ENCODE results near the gene SGIP1.
"Not testable (repeated sequence)": the region's sequence is repeated elsewhere in the genome, so short reads cannot be mapped to it uniquely, and the experiment has no call there.

Gene SGIP1

DNA sequence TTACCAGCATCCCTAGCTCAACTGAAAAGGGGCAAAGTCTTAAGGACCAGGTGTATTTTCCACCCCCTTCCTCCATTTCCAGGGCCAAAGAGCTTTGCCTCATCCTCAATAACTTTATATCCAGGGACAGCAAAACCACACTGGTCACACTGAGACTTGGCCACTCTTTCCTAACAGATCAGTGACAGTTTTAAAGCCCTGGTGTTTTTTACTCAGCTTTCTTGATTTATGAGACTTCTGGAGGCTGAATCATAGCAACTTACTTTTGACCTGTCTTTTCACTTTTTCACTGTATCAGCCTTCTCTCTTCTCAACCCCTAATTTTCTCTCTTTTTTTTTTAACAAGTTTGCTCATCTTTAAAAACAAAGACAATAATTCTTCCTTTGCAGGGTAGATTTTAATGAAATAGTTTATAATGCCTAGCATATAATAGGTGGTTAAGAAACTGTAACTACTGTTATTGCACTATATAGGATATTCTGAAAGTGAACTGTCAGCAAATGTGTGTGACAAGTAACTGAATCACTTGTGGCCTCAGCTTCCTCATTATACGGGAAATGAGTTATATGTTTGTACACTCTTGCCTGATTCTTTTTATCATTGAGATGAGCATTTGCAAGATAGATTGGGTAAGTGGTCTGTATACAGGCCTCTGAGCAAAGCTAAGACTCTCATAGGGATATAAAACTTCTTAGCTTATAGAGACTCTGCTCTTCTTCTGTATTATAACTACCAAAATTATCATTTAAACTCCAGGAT lies 198.6 kb downstream of the SGIP1 start:
- DNase-seq = no peak

DNA sequence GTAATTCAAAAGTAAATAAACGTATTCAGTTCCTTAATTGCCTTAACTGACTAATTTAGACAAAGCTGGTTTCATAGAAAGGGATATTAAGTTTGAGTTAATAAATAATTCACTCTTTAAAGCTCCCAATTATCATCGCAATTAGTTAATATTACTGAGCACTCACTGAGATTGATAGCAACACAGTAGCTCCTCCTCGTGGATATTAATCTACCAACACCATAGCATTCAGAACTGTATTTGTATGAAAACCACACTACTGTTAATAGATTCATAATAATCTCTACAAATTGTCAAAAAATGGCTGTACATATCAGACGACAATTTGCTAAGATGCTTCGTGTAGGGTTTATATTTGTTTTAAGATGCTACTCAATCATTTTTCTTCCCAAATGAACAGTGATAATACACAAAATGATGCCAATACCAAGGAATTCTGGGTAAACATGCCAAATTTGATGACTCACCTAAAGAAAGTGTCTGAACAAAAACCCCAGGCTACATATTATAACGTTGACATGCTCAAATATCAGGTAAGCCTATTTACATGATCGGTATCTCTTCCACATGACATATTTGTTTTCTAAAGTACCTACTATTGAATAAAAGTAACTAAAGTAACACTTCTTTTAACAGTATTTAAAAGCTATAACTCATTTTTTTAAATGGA lies 199.5 kb downstream of the SGIP1 start:
- no peak for DNase-seq

DNA sequence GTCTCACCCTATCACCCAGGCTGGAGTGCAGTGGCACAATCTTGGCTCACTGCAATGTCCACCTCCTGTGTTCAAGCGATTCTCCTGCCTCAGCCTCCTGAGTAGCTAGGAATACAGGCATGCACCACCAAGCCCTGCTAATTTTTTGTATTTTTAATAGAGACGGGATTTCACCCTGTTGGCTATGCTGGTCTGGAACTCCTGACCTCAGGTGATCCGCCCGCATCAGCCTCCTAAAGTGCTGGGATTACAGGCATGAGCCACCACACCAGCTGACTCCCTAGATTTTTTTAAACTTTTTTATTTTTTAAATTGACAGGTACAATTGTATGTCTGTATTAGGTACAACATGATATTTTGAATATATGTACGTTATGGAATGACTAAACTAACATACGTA lies 200.6 kb downstream of the SGIP1 start:
- not testable (repeated sequence) for DNase-seq

DNA sequence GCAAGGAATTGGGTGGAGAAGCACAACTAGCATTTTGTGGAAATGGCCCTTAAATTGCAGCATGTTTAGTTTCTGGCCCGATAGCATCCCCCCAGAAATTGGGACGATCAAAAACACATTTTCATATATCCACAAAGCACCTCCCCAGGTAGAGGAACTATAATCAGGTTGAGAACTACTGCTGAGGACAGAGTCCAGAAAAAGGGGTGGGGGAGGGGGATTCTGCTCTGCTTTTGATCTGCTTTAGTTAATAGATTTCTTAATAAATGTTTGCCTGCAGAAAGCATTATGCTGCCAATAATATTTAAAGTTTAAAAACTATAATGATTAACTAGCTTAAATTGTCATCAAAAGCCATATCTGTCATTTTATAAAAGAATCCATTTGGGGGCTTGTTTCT lies 203.9 kb downstream of the SGIP1 start:
- no peak for DNase-seq

DNA sequence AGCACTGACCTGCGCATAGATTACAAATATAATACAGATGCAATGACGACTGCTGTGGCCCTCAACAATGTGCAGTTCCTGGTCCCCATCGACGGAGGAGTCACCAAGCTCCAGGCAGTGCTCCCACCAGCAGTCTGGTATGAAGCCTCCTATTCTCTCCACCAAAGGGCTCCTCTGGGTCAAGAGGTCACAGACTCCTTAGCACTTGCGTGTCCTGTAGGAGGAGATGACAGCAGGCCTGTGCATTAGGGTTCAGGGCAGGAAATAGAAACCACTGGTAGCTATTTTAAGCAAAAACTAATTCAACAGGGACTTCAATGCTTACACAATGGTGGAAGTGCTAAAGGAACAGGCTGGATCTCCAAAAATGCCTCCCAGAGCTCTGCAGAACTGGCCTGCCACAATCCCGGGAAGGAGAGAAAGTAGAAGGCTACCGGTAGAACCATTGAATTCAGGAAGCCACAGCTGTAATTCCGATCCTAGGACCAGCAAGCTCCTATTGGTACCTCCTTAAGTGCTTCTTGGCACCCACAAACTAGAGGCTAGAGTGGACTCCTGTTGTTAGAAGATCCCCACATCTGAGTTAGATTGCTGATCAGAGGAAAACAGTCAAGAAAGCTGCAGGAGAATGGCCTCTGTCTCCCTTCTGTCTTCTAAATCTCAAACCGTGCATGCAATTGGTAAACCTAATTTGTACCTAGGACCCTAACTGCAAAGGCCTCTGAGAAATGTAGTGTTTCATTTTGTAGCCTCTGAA lies 205.6 kb downstream of the SGIP1 start:
- DNase-seq = no peak

- DNase-seq = no peak
Observed at GRCh38 chr1:66745451-66745850, 211.5 kb downstream of the SGIP1 start.

DNA sequence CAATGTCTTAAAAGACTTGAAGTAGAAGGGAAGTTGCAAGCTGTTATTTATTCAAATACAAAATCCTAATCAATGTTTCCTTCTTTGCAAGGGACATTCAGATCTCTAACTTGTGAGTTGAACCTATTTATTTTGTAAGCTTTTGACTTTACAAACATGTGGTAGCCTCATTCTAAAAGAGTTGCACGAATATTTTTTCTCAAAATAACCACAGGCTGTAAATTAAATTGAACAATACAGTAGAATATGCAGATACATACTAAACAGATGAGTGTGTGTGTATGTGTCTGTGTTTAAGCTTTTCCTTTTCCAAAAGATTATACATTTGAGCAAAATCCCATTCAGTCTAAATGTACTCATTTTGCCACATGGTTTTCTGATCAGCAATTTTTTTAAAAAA lies 213.5 kb downstream of the SGIP1 start:
- DNase-seq = peak; percentile 84

GRCh38 chr1:66750577-66750976 lies 216.6 kb downstream of the SGIP1 start:
- no peak for DNase-seq

- DNase-seq = no peak
Observed at GRCh38 chr1:66751160-66751559, 217.2 kb downstream of the SGIP1 start.

GRCh38 chr1:66752000-66752592 lies 218.1 kb downstream of the SGIP1 start, which contains the start of gene DYNLT5:
DYNLT5 (plus strand) TSS chr1:66752459; CDS start chr1:66754659, 2,200 bp downstream.
- DNase-seq = peak; percentile 45

DNA sequence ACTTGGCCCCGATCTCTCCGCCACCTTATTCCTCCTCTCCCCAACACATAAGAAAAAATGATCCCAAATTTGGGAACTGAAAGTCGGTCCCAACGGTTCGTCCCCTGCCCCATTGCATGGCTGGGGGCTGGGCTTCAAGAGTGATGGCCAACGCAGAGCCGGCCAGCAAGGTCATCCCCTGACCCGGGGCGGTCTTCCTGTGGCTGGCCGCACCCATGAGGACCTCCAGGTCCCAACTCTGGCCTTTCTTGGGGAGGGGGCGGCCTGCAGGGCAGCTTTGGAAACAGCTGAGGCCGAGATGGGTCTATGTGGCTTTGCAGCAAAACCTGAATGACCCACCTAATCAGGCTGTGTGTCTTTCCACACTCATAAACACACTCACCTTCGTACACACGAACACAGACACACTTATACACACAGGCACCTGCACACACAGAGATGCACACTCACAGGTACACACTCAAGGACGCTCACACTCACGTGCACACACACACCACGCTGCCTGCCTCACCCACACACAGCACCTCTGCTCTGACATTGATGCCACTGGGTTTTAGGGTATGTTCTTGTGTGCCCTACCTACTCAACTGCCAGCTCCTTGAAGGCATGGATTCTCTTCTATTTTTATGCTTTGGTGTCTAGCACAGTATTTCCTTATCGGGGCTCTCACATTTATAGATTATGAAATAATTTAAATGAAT lies 218.9 kb downstream of the SGIP1 start:
- DNase-seq = no peak

GRCh38 chr1:66757722-66758240 lies 223.8 kb downstream of the SGIP1 start:
- no peak for DNase-seq

DNA sequence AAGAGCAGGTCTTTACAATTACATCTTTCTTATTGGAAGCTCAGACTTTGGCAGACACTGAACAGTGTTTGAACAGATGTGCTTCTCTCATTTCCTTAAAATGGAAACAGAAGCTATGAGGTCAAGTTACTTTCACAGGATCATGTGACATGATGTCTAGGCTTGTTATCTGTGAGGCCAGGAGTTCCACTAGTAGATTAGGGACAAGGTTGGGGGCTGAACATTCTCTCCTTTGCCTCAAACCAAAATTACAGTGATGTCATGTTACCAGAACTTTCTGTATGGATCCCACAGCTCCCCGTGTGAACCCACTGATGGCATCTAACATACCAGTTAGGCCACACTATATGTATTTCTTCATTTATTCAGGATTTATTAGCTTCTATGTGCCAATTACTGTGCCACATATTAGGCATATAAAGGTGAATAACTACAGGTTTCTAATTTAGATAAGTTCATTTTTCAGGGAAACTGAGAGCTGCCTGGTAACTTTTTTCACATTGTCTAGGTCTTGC lies 224.3 kb downstream of the SGIP1 start:
- no peak for DNase-seq

GRCh38 chr1:66760506-66760905 lies 226.6 kb downstream of the SGIP1 start:
- DNase-seq = no peak

GRCh38 chr1:66761221-66761620 lies 227.3 kb downstream of the SGIP1 start:
- DNase-seq = peak; percentile 26

- DNase-seq = peak; percentile 49
Observed at GRCh38 chr1:66764994-66765578, 231.1 kb downstream of the SGIP1 start.

DNA sequence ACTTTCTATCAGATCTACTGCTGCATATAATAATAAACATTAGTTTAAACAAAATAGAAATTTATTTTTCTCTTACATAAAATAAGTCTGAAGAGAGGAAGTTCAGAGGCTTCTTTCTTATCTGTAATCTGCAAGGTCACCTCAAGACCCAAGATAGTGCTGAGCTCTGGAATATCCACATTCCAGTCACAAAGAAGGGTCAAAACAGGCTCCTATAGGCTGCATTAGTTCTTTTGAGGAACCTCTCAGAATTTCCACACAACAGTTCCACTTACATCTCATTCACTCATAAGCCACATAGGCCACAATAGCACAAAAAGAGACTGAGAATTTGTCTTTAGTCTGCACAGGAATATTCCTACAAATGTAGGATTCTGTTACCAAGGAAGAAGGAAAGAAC lies 233.7 kb downstream of the SGIP1 start:
- DNase-seq = no peak

DNA sequence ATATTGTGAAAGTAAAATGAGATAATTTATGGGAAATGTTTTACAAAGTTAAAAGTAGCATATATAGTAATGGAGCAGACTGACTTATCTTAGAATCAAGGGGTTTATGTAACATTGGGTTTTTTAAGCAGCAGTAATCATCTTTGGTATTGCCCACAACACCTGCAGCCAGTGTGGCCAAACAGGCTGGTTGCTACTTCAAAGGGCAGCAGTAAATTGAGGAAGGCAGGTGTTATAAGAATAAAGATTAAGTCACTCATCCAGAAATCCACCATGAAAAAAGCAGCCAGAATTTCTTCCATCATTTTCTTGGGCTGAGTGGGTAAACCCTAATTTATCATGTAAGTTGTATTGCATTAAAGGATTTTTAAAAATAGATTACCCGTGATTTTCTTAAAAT lies 235.0 kb downstream of the SGIP1 start:
- DNase-seq = no peak

- no peak for DNase-seq
Observed at GRCh38 chr1:66769512-66770229, 235.7 kb downstream of the SGIP1 start.

- DNase-seq = no peak
Observed at GRCh38 chr1:66770240-66770639, 236.3 kb downstream of the SGIP1 start.

- no peak for DNase-seq
Observed at GRCh38 chr1:66770694-66771093, 236.7 kb downstream of the SGIP1 start.

Measured in fibroblast of skin of abdomen (primary cell).